GM23338 (cell line): ENCODE results near the gene SORL1. TPM values are rescaled to one million over a fixed set of nuclear protein-coding genes. Genes with fewer than 3 reads are reported as not detected.

Experiments used
- ATAC-seq: fragments of 200-7000 bp; cut with Tn5 transposase; 3 replicates; pipeline ENCODE4 v1.9.1; 2020
- DNase-seq: peaks from one replicate; pipeline ENCODE4 v3.0.0-alpha.2; 2015; ENCODE audit warnings: low spot score
- H2AFZ ChIP-seq: fragments of 200-600 bp; sonication (generic); 2 replicates; pipeline ENCODE4 v1.8.0; 2016; ENCODE audit warnings: antibody characterized with exemption, mild to moderate bottlenecking, moderate library complexity
- H3F3A ChIP-seq: fragments of 200-600 bp; sonication (generic); replicated peaks from 2 replicates; pipeline ENCODE4 v1.8.0; 2017; ENCODE audit warnings: antibody characterized with exemption, mixed run types, low read depth
- H3K27ac ChIP-seq: fragments of 200-600 bp; sonication (generic); 2 replicates; pipeline ENCODE4 v1.6.1; 2016; ENCODE audit warnings: low read depth
- H3K27me3 ChIP-seq: fragments of 200-600 bp; sonication (generic); 2 replicates; pipeline ENCODE4 v1.8.0; 2016; ENCODE audit warnings: mild to moderate bottlenecking, mixed run types, moderate library complexity; ENCODE audit not compliant: insufficient read depth
- H3K36me3 ChIP-seq: fragments of 200-600 bp; sonication (generic); 2 replicates; pipeline ENCODE4 v1.8.0; 2016; ENCODE audit warnings: mild to moderate bottlenecking; ENCODE audit not compliant: insufficient read depth
- H3K4me1 ChIP-seq: fragments of 200-600 bp; sonication (generic); 2 replicates; pipeline ENCODE4 v1.8.0; 2016; ENCODE audit warnings: mild to moderate bottlenecking, moderate library complexity; ENCODE audit not compliant: insufficient read depth
- H3K4me2 ChIP-seq: fragments of 200-600 bp; sonication (generic); 2 replicates; pipeline ENCODE4 v1.7.1; 2017; ENCODE audit warnings: mixed run types
- H3K4me3 ChIP-seq: fragments of 200-600 bp; sonication (generic); 2 replicates; pipeline ENCODE4 v1.6.1; 2016; ENCODE audit warnings: mixed run types
- H3K79me2 ChIP-seq: fragments of 200-600 bp; sonication (generic); replicated peaks from 2 replicates; pipeline ENCODE4 v1.8.0; 2017; ENCODE audit warnings: mild to moderate bottlenecking; ENCODE audit not compliant: insufficient read depth
- H3K9me2 ChIP-seq: fragments of 200-600 bp; sonication (generic); 2 replicates; pipeline ENCODE4 v1.8.0; 2017; ENCODE audit not compliant: insufficient read depth
- H4K20me1 ChIP-seq: fragments of 200-600 bp; sonication (generic); replicated peaks from 2 replicates; pipeline ENCODE4 v1.8.0; 2017; ENCODE audit warnings: mild to moderate bottlenecking; ENCODE audit not compliant: insufficient read depth
- H3K27ac Mint-ChIP-seq: 2 replicates; pipeline ENCODE4 v1.8.0; 2020; ENCODE audit warnings: inconsistent platforms, mild to moderate bottlenecking, moderate library complexity, mixed read lengths
- H3K27me3 Mint-ChIP-seq: 3 replicates; pipeline ENCODE4 v1.8.0; 2022; ENCODE audit warnings: low read depth, mild to moderate bottlenecking, moderate library complexity, mixed read lengths, inconsistent platforms; ENCODE audit not compliant: insufficient read depth, poor library complexity
- H3K36me3 Mint-ChIP-seq: 3 replicates; pipeline ENCODE4 v1.8.0; 2021; ENCODE audit warnings: low read depth, mild to moderate bottlenecking, inconsistent platforms, moderate library complexity, mixed read lengths
- H3K4me1 Mint-ChIP-seq: 3 replicates; pipeline ENCODE4 v1.8.0; 2020; ENCODE audit warnings: mild to moderate bottlenecking, inconsistent platforms, mixed read lengths
- H3K4me3 Mint-ChIP-seq: 3 replicates; pipeline ENCODE4 v1.8.0; 2021; ENCODE audit warnings: moderate library complexity, mild to moderate bottlenecking, inconsistent platforms, mixed read lengths
- H3K9me3 Mint-ChIP-seq: 3 replicates; pipeline ENCODE4 v1.8.0; 2020; ENCODE audit warnings: moderate library complexity, mild to moderate bottlenecking, inconsistent platforms, mixed read lengths
- CREB1 ChIP-seq: fragments of 250-450 bp; sonication (Bioruptor Pico); IDR thresholded peaks from 2 replicates; pipeline ENCODE4 v1.5.0; 2020; ENCODE audit warnings: low read depth, mild to moderate bottlenecking, moderate library complexity
- EZH2 ChIP-seq: fragments of 200-600 bp; sonication (generic); IDR thresholded peaks from one replicate; pipeline ENCODE4 v1.8.0; 2017; ENCODE audit warnings: antibody characterized with exemption, mild to moderate bottlenecking, low read depth; ENCODE audit not compliant: unreplicated experiment
- EZH2phosphoT487 ChIP-seq: fragments of 200-600 bp; sonication (generic); IDR thresholded peaks from one replicate; pipeline ENCODE4 v1.8.1; 2018; ENCODE audit warnings: antibody characterized with exemption; ENCODE audit not compliant: unreplicated experiment
- JUNB ChIP-seq: IDR thresholded peaks from one replicate; pipeline ENCODE4 v1.6.1; 2016; ENCODE audit warnings: antibody characterized with exemption; ENCODE audit not compliant: unreplicated experiment
- POLR2AphosphoS5 ChIP-seq: IDR thresholded peaks from 2 replicates; pipeline ENCODE4 v1.6.1; 2016; ENCODE audit warnings: antibody characterized with exemption, low read depth
- STAT1 ChIP-seq: IDR thresholded peaks from one replicate; pipeline ENCODE4 v1.6.1; 2016; ENCODE audit warnings: antibody characterized with exemption; ENCODE audit not compliant: unreplicated experiment
- ZNF114 ChIP-seq: fragments of 250-450 bp; sonication (Bioruptor Pico); IDR thresholded peaks from 2 replicates; pipeline ENCODE4 v1.5.0; 2020; ENCODE audit warnings: mild to moderate bottlenecking, moderate library complexity
- ZNF331 ChIP-seq: fragments of 250-450 bp; sonication (Bioruptor Pico); IDR thresholded peaks from 2 replicates; pipeline ENCODE4 v1.5.0; 2020; ENCODE audit warnings: low read depth, mild to moderate bottlenecking, moderate library complexity
- polyA plus RNA-seq: library from polyadenylated mRNA; unstranded; fragments of >200 nt; fragmentation: Nextera tagmentation; extraction: Ambion mirVana; gene quantifications from 2 replicates; pipeline ENCODE4 v1.2.1, GENCODE V29; 2016
- total RNA-seq: library from RNA; depleted of rRNA; stranded (reverse); fragments of >200 nt; shearing (Covaris generic); gene quantifications from 2 replicates; pipeline ENCODE4 v1.2.3, GENCODE V29; 2014
- TF ChIP-seq, protein P1 (sequence below), 2 experiments: fragments of 200-600 bp in 1 of 2; sonication (generic) in 1 of 2; conservative IDR thresholded peaks; 2 replicates each; pipeline versions ENCODE4 v1.5.1 to v1.6.1; 2016 to 2017; ENCODE audit warnings: antibody characterized with exemption in 2 of 2, low read depth in 2 of 2, mild to moderate bottlenecking in 2 of 2, moderate library complexity in 1 of 2
- TF ChIP-seq, protein P2 (sequence below): IDR thresholded peaks from one replicate; pipeline ENCODE4 v1.6.1; 2018; ENCODE audit warnings: antibody characterized with exemption; ENCODE audit not compliant: unreplicated experiment

Gene SORL1
- total and polyA plus RNA-seq, 2 experiments from 2014 or later, result 23.0 to 78.8 TPM

DNA sequence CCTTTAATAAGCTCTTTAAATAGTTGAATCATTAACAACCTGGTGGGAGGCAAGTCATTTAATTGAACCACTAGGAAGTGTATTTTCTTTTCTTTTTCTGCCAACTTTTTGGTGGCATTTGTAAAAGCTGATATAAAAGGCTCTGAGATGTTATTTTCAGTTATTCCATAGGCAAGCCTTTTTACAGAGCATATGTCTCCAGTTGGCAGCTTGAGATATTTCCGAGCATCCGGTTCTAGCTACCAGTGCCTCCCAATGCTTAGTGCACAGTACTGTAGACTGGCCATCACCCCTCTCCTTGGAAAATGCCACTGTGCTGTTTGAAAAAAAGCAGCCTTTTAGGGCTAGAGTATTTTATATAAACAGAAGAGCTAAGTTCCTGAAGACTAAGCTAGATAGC lies 179.3 kb downstream of the SORL1 start:
- TF ChIP-seq EZH2phosphoT487 (no peak), ZNF331 (CRISPR knock-in tag) (no peak)
- TF ChIP-seq, protein P1, sequence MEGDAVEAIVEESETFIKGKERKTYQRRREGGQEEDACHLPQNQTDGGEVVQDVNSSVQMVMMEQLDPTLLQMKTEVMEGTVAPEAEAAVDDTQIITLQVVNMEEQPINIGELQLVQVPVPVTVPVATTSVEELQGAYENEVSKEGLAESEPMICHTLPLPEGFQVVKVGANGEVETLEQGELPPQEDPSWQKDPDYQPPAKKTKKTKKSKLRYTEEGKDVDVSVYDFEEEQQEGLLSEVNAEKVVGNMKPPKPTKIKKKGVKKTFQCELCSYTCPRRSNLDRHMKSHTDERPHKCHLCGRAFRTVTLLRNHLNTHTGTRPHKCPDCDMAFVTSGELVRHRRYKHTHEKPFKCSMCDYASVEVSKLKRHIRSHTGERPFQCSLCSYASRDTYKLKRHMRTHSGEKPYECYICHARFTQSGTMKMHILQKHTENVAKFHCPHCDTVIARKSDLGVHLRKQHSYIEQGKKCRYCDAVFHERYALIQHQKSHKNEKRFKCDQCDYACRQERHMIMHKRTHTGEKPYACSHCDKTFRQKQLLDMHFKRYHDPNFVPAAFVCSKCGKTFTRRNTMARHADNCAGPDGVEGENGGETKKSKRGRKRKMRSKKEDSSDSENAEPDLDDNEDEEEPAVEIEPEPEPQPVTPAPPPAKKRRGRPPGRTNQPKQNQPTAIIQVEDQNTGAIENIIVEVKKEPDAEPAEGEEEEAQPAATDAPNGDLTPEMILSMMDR (conservative IDR thresholded peaks at IDR 0.05; ENCODE audit: low read depth in 2 of 2), result no peak
- Mint-ChIP-seq H3K4me1 (peaks cover 9% of the 10 kb centered on the region), H3K36me3 (peaks cover 28% of the 10 kb centered on the region), H3K9me3 (no peaks in the 10 kb centered on the region), H3K27me3 (peaks cover 2% of the 10 kb centered on the region), H3K4me3 (no peak overlapping the region), H3K27ac (no peak overlapping the region)
- no peaks in the 10 kb centered on the region for H3K9me2 ChIP-seq
- no peaks in the 10 kb centered on the region for H3F3A ChIP-seq
- H3K79me2 ChIP-seq, result no peaks in the 10 kb centered on the region
- H3K27ac ChIP-seq, result no peak overlapping the region
- no peak for DNase-seq
- no peak overlapping the region for H3K4me3 ChIP-seq
- H3K4me1 ChIP-seq, result peaks cover 8% of the 10 kb centered on the region
- H3K4me2 ChIP-seq, result no peak overlapping the region
- no peak overlapping the region for H2AFZ ChIP-seq
- peaks cover 21% of the 10 kb centered on the region for H3K36me3 ChIP-seq
- ATAC-seq, result no peak
- H4K20me1 ChIP-seq, result no peaks in the 10 kb centered on the region; the same call in 1 of the 2 replicates
- no peaks in the 10 kb centered on the region for H3K27me3 ChIP-seq

DNA sequence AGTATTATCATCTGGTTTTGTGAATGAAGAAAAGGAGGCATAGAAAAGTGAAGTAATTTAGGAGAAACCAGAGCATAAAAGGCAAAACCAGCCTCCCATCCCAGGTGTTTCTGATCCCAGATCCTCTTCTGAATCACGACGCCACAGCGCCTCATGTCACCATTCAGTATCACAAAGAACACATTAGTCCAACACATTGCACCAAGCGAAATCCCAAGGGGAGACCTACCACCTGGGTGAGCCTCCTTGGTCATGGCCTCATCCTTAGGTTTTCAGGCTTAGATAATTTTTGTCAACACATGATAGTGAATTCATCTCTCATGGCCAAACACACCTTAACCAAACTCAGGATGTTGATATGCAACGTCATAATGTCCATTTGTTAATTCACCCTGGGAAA lies 182.2 kb downstream of the SORL1 start:
- ATAC-seq (no peak), DNase-seq (no peak)
- Histone ChIP-seq H3K27me3 (no peaks in the 10 kb centered on the region), H3K27ac (no peak overlapping the region), H3K4me1 (peaks cover 30% of the 10 kb centered on the region), H3F3A (no peaks in the 10 kb centered on the region), H3K4me3 (no peak overlapping the region), H4K20me1 (no peaks in the 10 kb centered on the region), H2AFZ (no peak overlapping the region), H3K4me2 (no peak overlapping the region), H3K36me3 (0 out of 2 replicates have a peak, but pooled peaks cover 13% of the 10 kb centered on the region), H3K9me2 (no peaks in the 10 kb centered on the region), H3K79me2 (no peaks in the 10 kb centered on the region)
- H3K27me3 Mint-ChIP-seq, result peaks cover 4% of the 10 kb centered on the region
- peaks cover 10% of the 10 kb centered on the region; the same call in 1 of the 3 replicates for H3K36me3 Mint-ChIP-seq
- H3K4me3 Mint-ChIP-seq, result no peak overlapping the region
- H3K9me3 Mint-ChIP-seq, result no peaks in the 10 kb centered on the region
- no peak overlapping the region; the same call in 1 of the 2 replicates for H3K27ac Mint-ChIP-seq
- peaks cover 16% of the 10 kb centered on the region for H3K4me1 Mint-ChIP-seq
- no peak for TF ChIP-seq CREB1 (CRISPR knock-in tag)
- TF ChIP-seq EZH2phosphoT487, result no peak
- TF ChIP-seq ZNF331 (CRISPR knock-in tag), result no peak
- no peak for TF ChIP-seq JUNB
- TF ChIP-seq ZNF114 (CRISPR knock-in tag), result no peak
- TF ChIP-seq POLR2AphosphoS5, result no peak
- TF ChIP-seq EZH2, result no peak
- TF ChIP-seq, protein P2, sequence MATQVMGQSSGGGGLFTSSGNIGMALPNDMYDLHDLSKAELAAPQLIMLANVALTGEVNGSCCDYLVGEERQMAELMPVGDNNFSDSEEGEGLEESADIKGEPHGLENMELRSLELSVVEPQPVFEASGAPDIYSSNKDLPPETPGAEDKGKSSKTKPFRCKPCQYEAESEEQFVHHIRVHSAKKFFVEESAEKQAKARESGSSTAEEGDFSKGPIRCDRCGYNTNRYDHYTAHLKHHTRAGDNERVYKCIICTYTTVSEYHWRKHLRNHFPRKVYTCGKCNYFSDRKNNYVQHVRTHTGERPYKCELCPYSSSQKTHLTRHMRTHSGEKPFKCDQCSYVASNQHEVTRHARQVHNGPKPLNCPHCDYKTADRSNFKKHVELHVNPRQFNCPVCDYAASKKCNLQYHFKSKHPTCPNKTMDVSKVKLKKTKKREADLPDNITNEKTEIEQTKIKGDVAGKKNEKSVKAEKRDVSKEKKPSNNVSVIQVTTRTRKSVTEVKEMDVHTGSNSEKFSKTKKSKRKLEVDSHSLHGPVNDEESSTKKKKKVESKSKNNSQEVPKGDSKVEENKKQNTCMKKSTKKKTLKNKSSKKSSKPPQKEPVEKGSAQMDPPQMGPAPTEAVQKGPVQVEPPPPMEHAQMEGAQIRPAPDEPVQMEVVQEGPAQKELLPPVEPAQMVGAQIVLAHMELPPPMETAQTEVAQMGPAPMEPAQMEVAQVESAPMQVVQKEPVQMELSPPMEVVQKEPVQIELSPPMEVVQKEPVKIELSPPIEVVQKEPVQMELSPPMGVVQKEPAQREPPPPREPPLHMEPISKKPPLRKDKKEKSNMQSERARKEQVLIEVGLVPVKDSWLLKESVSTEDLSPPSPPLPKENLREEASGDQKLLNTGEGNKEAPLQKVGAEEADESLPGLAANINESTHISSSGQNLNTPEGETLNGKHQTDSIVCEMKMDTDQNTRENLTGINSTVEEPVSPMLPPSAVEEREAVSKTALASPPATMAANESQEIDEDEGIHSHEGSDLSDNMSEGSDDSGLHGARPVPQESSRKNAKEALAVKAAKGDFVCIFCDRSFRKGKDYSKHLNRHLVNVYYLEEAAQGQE, result no peak
- no peak for TF ChIP-seq STAT1
- TF ChIP-seq, protein P1 (conservative IDR thresholded peaks at IDR 0.05; ENCODE audit: low read depth in 2 of 2), result no peak
